RPMI8226 (cell line): ENCODE data around the gene CDH23.

Source experiments
- DNase-seq: peaks from one replicate; pipeline ENCODE4 v3.0.0-alpha.2; 2015

Gene CDH23

GRCh38 chr10:71610651-71611050, 213.9 kb downstream of the CDH23 start:
- no peak for DNase-seq

DNA sequence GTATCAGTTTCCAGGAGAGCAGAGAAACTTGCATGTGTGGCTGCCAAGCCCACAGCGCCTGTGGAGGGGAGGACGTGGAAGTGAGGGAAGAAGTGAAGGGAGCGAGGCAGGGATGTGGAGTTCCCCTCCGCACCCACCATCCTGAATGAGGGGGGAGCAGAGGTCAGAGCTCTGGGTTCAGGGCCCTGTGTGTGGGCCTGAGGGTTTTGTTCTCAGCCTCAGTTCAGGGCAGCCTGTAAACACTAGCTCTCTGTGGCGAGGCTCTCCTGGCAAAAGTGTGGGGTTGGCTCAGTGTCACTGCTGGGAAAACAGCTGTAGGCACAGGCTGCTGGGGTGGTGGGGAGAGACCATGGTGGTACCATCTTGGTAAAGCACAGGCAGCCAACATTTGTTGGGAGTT, 214.4 kb downstream of the CDH23 start:
- DNase-seq, result no peak

DNA sequence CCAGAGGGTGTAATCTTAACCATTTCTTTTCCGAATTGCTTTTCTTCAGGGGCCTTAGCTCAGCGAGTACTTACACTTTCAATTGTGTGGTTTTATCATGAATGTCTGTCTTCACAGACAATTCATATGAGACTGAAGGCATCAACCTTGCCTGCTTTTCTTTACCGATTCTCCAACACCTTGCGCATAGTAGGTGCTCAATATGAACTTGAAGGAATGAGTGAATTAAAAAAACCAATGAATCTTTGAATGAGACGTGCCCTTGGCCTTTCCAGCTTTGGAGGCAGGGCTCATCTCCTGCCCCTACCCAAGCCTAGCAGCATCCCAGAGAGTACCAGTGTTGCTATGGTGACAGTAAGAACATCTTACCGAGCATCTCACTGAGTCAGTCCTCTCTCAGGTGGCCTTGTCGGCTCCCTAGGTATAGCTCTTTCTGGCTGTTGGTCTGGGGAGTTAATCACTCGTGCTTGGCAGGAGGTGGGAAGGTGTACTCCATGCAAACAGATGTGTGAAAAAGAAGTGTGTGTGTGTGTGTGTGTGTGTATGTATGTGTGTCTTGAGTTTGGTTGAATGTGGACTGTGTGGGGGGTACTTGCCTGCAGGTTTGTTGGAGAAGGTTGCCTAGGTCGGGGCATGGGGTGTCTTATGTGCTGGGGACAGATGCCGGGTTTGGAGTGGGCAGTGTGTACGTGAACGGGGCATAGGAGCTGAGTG, 215.1 kb downstream of the CDH23 start:
- DNase-seq, result no peak

- no peak for DNase-seq
These were observed 216.6 kb downstream of the CDH23 start for GRCh38 chr10:71613261-71613777.

- no peak for DNase-seq
These were observed 217.2 kb downstream of the CDH23 start for GRCh38 chr10:71613877-71614276.

GRCh38 chr10:71614946-71615345, 218.2 kb downstream of the CDH23 start:
- no peak for DNase-seq

DNA sequence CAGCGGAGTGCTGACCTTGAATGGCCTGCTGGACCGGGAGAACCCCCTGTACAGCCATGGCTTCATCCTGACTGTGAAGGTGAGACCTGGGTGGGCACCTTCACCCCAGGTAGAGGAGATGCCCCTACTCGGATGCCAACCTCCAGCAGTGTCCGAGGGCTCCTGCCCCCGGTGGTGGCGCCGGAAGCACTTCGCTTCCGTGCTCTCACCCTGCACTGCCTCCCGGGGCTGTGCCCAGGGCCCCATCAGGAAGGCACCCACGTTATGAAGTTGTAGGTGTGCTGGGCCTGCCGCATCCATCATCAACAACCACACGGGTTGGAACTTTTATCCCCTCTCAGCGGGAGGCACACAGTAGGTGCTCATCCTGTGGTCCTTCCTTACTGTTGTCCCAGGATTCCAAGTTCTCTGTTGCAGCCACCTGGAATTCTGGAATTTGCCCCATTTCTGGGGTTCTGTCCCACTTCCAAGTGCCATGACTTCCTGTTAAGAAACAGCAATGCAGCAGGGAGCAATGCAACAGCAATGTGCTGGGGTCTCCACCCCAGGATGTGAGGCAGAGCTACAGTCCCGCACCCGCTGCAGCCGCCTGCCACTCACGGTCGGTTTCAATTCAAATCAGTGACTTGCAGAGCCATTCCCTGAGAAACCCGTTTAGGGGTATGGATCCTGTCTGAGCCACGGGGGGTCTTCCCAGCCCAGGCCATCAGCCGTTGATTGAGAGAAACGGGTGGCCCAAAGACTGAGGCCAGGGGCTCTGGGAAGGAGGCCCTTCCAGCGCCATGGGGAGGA, 219.0 kb downstream of the CDH23 start:
- DNase-seq, result no peak

DNA sequence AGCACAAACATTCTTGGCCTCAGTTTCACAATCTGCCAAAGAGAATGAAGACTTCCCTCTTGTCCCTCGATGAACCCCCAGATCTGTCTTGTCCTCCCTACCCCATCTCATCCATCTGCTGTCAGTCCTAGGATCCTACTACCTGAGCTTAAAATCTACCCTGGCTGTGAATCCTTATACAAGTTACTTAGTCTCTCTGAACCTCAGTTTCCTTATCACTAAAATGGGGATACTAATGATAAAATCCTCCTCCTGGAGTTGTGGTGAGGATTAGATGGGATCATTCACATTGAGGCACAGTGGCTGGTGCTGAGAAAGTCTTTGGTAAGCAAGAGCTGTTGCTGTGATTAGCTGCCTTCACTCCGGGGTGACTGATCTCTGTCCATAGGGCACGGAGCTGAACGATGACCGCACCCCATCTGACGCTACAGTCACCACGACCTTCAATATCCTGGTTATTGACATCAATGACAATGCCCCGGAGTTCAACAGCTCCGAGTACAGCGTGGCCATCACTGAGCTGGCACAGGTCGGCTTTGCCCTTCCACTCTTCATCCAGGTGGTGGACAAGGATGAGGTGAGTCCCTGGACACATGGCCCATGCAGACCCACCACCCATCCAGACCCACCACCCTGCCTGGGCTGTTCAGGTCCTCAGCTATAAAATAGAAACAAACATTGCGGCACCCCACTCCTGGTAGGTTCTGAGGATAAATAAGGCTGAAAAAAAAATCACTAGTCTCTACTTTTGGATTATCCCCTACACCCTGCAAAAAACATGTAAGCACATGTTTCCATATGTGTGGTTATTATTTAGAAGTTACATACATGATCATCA, 220.3 kb downstream of the CDH23 start:
- DNase-seq, result no peak

DNA sequence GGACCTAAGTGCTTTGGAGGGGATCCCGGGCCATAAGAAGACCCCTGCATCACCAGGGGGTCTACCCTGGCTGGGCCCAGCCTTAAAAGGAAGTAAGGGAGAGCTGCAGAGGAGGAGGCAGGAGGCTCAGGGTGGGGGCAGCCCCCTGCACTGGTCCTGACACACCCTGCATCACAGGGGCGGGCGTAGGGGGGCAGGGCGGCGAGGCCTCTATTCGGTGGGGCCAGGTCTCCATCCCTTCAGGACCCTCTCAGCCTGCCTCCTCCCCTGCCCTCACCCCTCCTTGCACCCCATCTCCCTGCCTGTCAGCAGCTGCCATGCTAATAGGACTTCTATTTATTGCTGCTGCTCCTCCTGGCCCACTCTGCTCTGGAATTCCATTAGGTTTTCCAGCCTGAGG, 221.5 kb downstream of the CDH23 start:
- DNase-seq, result no peak

DNA sequence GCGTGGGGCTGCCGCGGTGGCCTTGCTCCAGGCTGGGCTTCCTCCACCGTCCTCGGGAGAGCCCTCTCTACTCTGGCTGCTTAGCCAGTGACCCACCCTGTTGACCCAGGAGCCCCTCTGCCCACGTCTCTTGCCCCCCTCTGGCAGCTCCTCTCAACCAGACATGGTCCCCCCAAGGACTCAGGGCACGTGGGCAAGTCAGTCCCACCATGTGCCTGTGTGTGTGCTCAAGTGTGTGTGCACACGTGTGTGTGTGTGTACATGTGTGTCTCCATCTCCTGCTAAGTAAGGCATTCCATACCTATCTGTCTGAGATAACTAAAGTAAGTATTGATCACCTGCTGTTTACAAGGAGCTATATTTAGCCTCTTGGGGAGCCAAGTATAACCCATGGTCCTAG, 221.9 kb downstream of the CDH23 start:
- DNase-seq, result no peak

- no peak for DNase-seq
These were observed 223.9 kb downstream of the CDH23 start for GRCh38 chr10:71620642-71621041.

GRCh38 chr10:71621231-71622153, 224.8 kb downstream of the CDH23 start:
- no peak for DNase-seq

- DNase-seq, result no peak
These were observed 225.4 kb downstream of the CDH23 start for GRCh38 chr10:71622154-71622526.

DNA sequence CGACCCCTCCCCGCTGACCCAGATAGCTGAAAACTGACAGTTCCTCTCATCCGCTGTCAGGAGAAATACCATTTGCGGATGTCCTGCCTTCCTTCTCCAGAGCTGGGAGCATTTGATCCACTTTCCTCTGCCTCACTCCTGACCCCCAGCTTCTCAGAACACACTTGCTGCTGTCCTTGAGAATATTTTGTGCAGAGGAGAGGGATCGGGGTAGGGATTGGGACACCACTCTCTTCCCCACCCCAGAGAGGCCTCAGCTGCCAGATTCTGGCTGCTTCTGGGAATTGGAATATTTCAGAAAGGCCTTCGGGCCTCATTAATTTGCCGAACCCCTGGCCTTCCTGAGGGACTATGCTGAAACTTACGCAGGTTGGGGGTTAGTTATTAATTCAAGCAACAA, 225.9 kb downstream of the CDH23 start:
- no peak for DNase-seq

GRCh38 chr10:71623098-71623985, 226.6 kb downstream of the CDH23 start:
- DNase-seq, result peak; percentile 15

DNA sequence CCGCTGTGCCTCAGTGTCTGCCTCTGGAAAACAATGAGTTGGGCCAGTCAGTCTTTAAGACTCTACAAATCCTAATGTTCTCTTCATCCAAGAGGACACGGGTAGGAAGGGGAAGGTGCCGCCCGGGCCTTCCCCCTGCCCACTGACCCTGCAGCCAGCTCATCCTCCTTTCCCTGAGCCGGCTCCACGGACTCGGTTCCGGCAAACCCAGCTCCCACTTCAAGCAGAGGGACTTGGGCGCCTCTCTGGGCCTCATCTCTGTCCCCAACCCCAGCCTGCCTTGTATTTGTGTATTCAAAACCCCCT, 227.2 kb downstream of the CDH23 start:
- DNase-seq, result no peak

- no peak for DNase-seq
These were observed 228.9 kb downstream of the CDH23 start for GRCh38 chr10:71625445-71626175.

- DNase-seq, result no peak
These were observed 230.7 kb downstream of the CDH23 start for GRCh38 chr10:71627230-71627939.

DNA sequence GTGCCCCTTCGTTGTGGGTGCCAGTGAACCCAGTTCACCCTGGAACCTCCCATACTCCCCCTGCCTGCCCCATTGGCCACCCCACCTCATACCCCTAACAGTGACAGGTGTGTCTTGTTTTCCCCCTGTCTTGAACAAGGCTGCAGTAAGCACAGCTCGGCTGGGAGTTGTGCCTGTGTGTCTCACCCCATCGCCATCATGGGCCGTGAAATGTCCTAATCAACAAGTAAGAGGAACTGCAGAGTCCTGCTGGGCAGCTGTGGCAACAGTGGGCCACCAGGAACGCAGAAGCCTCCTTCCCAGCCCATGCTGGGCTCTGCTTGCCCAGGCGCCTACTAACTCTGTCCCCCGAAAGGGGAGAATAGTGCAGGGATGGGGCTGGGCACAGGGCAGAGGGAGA, 231.2 kb downstream of the CDH23 start:
- no peak for DNase-seq

- DNase-seq, result no peak
These were observed 232.4 kb downstream of the CDH23 start for GRCh38 chr10:71629131-71629530.
